GM19397 (cell line): ENCODE results near the gene CRIM1.

Experiments used
- ATAC-seq: cut with Tn5 transposase; IDR thresholded peaks from one replicate; pipeline ENCODE4 v1.9.1; 2021; ENCODE audit warnings: mild to moderate bottlenecking, moderate library complexity; ENCODE audit not compliant: unreplicated experiment

Gene CRIM1

DNA sequence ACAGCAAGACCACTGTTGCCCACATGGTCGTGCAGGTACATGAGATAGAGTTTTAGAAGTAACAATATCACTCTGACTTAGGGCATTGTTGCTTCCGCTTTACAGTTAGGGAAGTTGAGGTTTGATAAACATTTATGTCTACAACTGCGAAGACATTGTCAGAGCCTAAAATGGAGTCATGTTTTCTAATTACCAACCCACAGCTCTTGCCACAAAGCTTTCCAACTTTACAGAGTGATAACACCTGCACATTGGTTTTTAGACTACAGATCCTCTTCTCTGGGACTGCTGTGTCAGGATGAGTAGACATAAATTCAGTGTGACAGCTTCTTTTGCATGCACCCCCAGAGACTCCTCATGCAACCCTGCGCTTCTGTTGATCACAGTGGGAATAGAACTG lies 123.4 kb downstream of the CRIM1 start:
- ATAC-seq: no peak

DNA sequence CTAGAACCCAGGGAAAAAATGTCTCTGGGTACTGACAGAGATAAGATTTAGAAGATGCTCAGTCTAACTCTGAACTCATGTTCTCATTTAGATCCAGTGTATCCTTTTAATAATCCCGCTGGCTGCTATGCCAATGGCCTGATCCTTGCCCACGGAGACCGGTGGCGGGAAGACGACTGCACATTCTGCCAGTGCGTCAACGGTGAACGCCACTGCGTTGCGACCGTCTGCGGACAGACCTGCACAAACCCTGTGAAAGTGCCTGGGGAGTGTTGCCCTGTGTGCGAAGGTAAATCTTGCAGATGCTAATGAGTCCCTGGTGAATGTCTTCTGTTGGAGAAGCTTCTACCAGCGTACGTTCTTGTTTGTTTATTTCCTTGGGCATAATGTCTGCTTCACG lies 123.8 kb downstream of the CRIM1 start:
- ATAC-seq: no peak

DNA sequence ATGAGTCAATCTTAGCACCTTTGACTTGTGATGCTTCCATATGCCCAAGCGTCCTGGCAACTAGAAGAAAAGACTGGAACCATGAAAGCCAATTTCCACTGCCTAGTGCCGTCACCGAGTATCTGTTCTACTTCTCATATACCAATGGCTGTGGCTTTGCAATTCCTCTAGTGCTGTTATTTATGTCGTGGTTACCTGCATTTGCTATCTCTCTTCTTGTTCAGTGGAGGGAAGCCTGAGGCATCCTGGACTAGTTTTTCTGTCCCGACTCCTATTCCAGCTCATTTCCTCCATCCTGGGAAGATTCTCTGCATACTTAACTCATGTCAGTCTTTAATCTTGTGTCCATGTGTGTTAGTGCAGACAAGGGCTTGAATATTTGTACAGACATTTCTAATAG lies 124.5 kb downstream of the CRIM1 start:
- no peak for ATAC-seq

DNA sequence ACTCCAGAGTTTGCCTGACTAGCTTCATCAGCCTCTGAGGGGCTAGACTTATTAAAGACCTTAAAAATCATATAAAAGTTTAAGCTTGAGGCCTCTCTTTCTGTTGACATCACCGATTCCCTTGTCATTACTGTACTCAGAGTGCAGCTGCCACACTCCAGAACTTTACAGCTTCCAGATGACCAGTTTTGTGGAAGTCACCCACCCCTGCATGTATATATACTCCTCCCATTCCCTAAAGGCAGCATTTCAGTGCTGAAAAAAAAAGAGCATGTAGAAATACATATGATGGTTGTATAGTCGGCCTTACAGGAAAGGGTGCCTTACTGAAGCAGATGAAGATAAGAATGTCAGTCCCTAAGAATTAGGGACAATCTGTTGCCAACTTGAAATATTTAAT lies 125.1 kb downstream of the CRIM1 start:
- no peak for ATAC-seq

DNA sequence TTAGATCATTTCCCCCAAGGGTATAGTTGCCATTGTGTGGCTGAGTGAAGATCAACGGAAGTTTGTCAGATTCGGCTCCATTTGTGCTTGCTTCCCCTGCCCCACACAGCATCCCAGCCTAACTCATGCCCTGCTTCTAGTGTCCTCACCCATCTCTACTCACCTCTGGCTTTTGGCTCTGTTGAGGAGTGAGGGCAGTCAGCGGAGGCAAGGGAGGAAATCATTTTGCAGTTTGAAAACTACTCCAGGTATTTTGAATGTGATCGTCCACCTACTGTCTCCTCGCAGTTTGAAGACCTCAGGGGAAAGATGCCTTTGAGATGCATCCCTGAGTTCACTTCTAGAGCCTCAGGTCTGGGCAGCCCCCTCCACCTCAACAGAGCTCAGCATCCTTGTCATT lies 126.1 kb downstream of the CRIM1 start:
- ATAC-seq: no peak

DNA sequence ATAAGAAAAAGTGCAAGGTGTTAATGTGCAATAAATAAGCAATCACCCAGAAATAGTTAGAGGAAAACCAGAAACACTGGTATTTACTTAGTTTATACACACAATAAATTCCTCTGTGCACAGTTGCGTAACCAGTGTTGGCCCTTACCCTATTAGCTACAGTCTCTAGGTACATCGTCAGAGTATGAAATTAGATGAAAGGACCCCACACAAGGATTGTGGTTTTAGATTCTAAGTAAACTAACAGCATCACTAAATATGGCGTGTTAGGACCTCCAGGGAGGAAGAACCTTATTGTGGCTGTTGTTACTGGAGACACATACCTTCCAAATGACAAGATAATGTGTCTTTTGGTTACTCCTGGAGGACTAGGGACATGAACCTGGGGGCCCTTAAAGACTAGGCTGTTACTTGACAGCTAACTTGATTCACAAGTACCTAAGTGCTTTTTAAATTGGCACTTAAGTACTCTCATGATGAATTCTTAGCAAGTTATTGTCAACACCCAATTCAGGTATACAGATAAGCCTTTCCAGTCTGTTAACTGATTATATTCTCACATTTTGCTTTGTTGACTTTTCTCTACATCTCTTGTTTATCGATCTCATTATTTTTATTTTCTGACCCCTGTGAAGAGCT lies 127.1 kb downstream of the CRIM1 start:
- ATAC-seq: no peak

DNA sequence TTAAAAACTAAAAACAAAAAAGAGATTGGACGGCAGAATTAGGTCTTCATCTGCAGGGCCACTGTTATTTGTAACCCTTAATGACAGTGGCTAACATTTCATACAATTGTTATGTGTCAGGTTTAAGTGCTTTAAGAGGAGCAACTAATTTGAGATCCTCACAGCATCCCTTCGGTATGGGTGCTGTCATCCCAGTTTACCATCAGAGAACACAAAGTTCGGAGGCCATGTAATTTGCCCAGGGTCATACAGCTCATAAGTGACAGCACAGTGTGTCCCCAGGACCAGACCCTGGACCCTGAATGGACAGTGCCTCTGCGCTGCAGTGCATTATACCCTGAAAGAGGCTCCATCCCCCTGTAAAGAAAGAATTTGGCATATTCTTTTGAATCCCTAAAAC lies 127.7 kb downstream of the CRIM1 start:
- no peak for ATAC-seq

DNA sequence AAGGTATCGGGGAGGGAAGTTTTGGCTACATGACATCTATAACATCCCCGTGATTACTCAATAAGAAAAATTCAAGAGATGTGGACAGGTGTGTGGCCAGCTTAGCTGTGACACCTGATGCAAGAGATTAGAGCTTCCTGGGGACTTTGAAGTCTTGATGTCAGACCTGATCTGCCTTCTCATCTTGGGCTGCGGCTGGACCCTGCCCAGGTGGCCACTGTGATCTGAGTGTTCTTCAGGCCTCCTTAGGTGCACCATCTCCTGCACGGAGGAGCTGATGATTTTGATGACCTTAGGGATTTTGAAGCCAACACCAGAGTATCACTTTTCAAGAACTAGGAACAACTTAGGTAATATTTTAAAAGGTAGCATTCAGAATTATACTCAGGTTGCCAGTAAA lies 128.9 kb downstream of the CRIM1 start:
- no peak for ATAC-seq

DNA sequence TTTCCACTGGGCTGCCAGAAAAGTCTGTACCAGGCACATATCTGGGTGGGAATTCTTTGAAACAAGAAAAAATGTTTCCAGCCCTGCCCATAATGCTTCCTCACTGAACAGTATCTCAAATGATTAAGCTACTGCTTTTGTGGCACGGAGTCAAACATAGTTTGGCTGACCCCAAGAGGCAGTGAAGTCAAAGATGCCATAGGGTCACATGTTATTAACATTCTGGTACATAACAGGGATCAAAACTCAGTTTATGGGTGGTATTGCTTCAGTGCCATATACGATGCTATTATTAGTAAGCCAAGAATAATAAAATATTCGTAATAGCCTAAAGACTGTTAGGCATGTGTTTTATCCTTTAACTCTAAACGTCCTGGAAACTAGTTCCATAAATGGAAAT lies 129.9 kb downstream of the CRIM1 start:
- ATAC-seq: no peak

DNA sequence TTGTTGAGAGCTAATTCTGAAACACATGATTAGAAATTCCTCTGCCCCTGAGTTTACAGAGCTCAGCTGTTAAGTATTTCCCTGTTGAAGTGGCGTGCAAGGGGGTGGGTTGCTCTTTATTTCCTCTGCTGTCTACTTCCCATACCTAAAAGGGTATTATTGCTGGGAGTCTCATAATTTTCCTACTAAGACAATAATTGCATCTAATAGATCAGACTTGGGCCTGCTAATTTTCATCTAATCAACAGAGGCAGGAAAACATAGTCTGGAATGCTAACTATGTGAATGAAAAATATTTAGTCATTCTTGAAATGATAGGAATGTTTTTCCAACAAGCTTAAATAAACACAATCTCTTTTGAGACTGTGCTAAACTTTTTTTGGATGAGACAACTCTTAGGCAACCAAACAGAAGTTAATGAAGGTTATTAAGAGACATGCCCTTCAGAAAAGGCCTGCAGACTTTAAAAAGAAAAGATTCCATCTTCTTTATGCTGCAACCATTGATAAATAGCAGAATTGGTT lies 131.0 kb downstream of the CRIM1 start:
- no peak for ATAC-seq

DNA sequence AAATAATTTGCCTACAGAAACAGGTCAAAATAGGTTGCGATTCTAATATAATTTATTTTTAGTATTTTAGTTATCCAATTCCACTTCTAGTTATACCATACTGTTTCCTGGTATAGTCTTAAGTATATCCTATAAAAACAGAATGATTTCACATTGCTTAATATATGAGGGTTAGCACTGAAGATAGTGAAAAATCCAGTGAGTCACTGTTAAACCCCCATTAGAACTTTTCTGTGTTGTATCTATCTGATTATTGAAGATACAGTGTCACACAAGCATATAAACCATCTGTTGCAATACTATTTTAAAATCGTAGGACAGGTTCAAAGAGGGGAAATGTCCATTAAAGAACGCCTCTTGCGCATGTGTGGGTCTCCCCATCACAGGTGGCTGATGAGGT lies 132.4 kb downstream of the CRIM1 start:
- ATAC-seq: no peak

DNA sequence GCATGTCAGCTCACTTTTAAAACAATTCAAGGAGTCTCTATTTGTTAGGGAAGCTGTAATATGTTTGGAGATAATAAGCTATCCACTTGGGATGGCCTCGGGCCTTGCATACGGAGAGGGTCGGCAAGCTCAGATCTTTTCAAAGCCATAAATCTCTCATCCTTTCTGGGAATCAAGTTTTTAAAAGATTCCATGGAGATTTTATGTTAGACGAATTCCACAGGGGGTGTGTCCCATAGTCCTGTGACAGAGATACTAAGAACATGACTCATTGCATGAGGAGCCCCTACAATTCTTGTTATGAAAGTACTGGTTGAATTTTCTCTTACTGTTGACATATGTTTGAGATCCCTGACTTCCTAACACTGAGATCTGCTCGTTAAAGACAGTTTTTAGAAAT lies 133.7 kb downstream of the CRIM1 start:
- no peak for ATAC-seq

DNA sequence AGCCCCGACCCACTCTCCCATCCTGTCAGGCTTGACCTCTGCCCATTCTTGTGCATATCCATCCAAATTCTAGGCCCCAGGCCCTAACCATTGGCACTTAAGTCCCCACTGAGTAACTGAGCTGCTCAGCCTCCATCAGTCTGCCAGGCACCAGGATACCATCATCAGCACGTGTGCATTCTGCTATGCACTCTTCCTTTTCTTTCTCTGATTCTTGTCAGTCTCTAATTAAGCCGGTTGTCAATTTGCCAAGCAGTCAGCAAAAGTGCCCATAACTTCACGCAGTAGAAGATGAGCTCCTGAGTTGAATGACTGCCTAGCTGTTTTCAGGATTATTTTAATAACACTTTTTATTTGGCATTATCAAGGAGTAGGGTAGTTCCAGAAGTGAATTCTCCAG lies 135.2 kb downstream of the CRIM1 start:
- no peak for ATAC-seq

DNA sequence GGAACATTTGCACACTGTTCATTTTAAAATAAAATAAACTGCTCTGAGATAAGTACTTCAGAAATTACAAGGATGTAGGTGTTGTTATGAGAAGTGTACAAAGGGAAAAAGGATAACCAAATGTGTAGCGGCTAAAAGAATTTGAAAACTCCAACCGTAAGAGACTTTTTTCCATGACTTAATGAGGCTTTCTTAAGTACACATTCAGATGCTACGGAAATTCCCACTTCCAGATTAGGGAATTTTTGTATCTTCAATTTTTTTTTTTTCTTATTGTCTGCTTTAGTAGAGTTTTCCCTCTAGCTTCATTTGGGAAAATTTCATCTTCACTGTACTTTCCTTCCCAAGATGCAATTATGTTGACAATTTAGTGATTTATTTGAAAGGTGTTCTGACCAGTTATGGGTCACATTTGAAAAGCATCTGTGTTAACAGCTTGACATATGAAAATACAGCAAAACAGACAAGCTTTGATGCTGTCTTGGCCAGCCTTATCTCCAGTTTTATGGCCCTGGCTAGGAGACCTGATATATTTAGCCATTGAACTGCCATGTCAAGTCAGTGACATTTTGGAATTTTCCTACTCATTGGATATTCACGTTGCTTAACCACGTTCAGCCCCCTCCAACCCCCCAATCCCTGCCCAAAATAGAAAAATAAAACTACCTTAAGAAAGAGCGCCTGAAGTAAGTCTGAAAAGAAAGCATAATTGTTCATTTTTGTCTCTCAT lies 136.8 kb downstream of the CRIM1 start:
- ATAC-seq: no peak

DNA sequence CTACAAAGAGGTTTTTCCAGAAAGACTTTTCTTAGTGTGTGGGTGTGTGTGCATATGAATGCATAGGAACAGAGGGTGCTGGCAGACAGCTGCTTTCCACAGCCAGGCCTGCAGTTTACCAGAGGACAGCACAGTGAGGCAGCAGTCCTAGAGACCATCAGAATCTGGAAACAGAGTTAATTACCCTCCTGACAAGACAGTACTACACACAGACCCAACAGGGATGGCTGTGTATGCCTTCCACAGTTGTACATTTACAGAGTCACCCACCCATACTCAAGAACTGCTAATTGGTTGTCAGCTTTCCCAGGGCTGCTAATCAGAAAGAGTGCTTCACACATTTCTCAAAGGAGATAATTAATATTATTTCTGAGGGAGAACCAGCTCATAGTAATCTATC lies 137.7 kb downstream of the CRIM1 start:
- ATAC-seq: no peak

DNA sequence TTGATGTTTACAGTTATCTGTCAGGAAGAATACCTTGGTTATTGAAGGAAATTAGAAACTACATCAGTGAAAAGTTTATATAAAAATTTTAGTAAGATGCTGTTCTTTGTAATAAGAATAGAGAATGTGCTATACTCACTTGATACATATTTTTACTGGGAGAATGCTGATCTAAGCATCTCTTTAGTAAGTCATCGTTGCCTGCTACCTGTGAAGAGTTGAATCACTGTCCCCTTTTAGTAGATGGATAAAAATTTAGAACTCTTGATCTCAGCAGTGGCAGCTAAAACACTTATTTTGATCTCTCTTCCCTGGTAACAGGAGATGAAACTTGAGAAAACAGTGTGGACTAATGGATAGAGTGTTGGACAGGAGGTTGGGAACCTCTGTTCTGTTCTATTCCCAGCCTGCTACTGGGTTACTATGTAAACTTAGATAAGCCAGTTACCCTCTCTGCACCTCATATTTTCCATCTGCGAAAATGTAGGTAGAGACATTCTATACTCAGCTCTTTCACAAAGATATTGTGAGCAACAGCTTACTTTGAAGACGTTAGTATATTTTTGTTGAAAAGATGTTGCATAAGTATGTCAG lies 142.1 kb downstream of the CRIM1 start:
- ATAC-seq: no peak

DNA sequence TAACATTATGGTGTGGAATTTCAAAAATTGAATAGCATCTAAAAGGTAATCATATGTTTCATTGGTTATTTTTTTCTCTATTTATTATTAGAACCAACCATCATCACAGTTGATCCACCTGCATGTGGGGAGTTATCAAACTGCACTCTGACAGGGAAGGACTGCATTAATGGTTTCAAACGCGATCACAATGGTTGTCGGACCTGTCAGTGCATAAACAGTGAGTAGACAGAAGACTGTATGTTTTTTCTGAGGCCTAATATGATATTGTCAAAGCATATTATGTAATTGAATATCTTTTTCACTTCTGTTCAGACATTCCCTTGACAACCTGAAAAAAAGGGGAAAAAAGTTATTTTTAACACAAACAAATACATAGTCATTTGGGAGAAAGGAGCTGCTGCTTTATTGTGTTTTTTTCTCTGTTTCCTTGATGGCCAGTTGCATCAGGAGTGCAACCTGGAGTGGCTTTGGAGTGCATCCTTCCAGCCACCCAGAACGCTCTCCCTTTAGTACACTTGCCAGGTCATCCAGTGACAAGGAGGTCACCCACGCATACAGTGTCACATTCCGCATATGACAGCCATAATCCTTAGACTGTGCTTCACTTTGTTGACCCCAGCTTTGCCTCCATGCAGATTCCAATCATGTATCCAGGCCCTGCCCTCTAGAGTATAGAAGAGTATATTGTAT lies 143.7 kb downstream of the CRIM1 start:
- no peak for ATAC-seq

DNA sequence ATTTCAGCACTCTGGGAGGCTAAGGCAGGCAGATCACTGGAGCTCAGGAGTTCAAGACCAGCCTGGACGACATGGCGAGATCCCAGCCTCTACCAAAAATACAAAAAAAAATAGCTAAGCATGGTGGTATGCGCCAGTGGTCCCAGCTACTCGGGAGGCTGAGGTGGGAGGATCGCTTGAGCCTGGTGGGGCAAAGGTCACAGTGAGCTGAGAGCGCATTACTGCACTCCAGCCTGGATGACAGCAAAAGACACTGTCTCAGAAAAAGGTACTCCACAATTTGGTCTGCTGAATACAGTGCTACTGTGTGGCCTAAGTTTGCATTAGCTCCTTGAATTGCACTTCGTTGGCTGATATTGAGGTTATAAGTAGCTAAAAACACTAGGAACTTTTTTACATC lies 144.5 kb downstream of the CRIM1 start:
- ATAC-seq: no peak

DNA sequence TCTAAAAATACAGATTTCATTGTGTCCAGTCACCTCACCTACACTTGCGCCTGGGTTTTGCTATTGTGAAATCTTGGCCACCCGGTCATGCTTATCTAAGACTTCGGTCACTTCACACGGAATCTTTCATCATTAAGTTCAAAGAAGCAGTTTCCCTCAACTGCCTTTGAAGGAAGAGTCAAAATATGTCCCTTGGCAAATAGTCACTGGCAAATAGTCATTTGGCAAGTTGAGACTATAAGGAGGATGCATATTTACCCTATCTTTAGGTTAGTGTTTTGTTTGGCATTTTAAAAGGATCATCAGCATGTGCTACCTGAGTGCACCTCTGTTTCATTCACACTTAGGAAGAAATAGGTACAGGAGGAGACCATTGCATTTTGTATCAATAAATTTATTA lies 146.5 kb downstream of the CRIM1 start:
- no peak for ATAC-seq

DNA sequence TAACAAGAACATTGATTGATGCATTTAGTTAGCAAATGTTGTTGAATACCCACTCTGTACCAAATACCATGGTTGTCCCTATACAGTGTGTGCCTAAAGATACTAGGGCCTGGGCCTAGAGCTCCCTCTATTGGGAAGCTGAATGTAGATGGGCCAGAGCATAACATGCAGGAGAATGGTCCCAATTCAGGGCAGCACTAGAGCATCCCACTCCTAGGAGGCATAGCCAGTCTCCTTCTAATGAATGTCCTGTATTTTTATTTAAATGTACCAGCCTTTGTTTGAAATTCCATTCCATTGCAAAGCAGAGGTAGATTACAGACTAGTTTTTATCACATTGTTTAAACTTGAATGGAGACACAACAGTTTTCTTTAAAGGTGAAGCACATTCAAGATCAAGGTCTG lies 151.8 kb downstream of the CRIM1 start:
- peak; percentile 83 for ATAC-seq

DNA sequence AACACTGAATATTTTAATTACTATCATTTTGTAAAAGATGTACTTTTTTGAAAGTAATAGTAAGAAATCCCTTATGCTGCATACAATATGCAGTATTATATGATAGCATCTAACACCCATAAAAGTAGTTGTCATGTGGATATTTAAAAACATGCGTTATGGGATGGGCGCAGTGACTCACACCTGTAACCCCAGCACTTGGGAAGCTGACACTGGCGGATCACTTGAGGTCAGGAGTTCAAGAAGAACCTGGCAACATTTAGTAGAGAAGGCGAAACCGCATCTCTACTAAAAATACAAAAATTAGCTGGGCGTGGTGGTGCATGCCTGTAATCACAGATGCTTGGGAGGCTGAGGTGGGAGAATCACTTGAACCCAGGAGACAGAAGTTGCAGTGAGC lies 153.5 kb downstream of the CRIM1 start:
- no peak for ATAC-seq
